PC-3 (cell line): ENCODE data around the gene MYH15. TPM values are rescaled to one million over a fixed set of nuclear protein-coding genes. Genes with fewer than 3 reads are reported as not detected.

Source experiments
- ATAC-seq: fragments of 200-7000 bp; cut with Tn5 transposase; 2 replicates; pipeline ENCODE4 v1.9.1; 2020; ENCODE audit warnings: mild to moderate bottlenecking, moderate library complexity
- BruUV-seq: library from RNA; stranded (reverse); fragments of 400-500 nt; replicated peaks from 2 replicates; lab custom pipeline; 2021; lab: Mats Ljungman, UMichigan
- CTCF ChIA-PET: fragments of 300-600 bp; sonication (Branson Sonifier 250); formaldehyde crosslinking; loops from one replicate; lab custom pipeline; 2022; ENCODE audit warnings: antibody characterized with exemption; lab: Charles Lee
- POLR2A ChIA-PET: fragments of 300-600 bp; sonication (Branson Sonifier 250); formaldehyde crosslinking; loops from one replicate; lab custom pipeline; 2022; ENCODE audit warnings: antibody characterized with exemption; ENCODE audit not compliant: unreplicated experiment; lab: Charles Lee
- DNase-seq: peaks from one replicate; pipeline ENCODE4 v3.0.0-alpha.2; 2015
- H2AFZ ChIP-seq: fragments of 300-600 bp; sonication (generic); 2 replicates; pipeline ENCODE4 v1.6.0; 2016; ENCODE audit warnings: antibody characterized with exemption, low read length
- H3F3A ChIP-seq: fragments of 300-600 bp; sonication (generic); one replicate; pipeline ENCODE4 v1.6.0; 2017; ENCODE audit warnings: antibody characterized with exemption, low read length, control low read depth, mild to moderate bottlenecking; ENCODE audit not compliant: unreplicated experiment
- H3K27ac ChIP-seq: fragments of 300-600 bp; sonication (generic); 2 replicates; pipeline ENCODE4 v1.5.1; 2016; ENCODE audit warnings: mild to moderate bottlenecking, low read length
- H3K27me3 ChIP-seq: fragments of 300-600 bp; sonication (generic); 2 replicates; pipeline ENCODE4 v1.6.1; 2016; ENCODE audit warnings: low read length, mixed read lengths
- H3K36me3 ChIP-seq: fragments of 300-600 bp; sonication (generic); 2 replicates; pipeline ENCODE4 v1.6.1; 2016; ENCODE audit warnings: low read depth, mixed run types, low read length, mixed read lengths
- H3K4me1 ChIP-seq: fragments of 300-600 bp; sonication (generic); 2 replicates; pipeline ENCODE4 v1.5.1; 2016; ENCODE audit warnings: low read length; ENCODE audit not compliant: insufficient read depth
- H3K4me2 ChIP-seq: fragments of 300-600 bp; sonication (generic); 2 replicates; pipeline ENCODE4 v1.6.0; 2016; ENCODE audit warnings: low read length
- H3K4me3 ChIP-seq: fragments of 300-600 bp; sonication (generic); 2 replicates; pipeline ENCODE4 v1.5.1; 2016; ENCODE audit warnings: mild to moderate bottlenecking, low read length, mixed read lengths
- H3K79me2 ChIP-seq: fragments of 300-600 bp; sonication (generic); 2 replicates; pipeline ENCODE4 v1.6.1; 2017; ENCODE audit warnings: low read length, mixed read lengths
- H3K9ac ChIP-seq: fragments of 300-600 bp; sonication (generic); 2 replicates; pipeline ENCODE4 v1.6.0; 2016; ENCODE audit warnings: mild to moderate bottlenecking, low read length
- H3K9me2 ChIP-seq: fragments of 300-600 bp; sonication (generic); replicated peaks from 2 replicates; pipeline ENCODE4 v1.6.1; 2016; ENCODE audit warnings: mixed run types, low read length, mixed read lengths
- H3K9me3 ChIP-seq: fragments of 300-600 bp; sonication (generic); 2 replicates; pipeline ENCODE4 v1.6.1; 2016; ENCODE audit warnings: low read length, mixed read lengths
- H4K20me1 ChIP-seq: fragments of 300-600 bp; sonication (generic); 2 replicates; pipeline ENCODE4 v1.6.1; 2016; ENCODE audit warnings: low read length, mixed read lengths
- EZH2 ChIP-seq: fragments of 300-600 bp; sonication (generic); IDR thresholded peaks from one replicate; pipeline ENCODE4 v1.6.1; 2017; ENCODE audit warnings: antibody characterized with exemption, mild to moderate bottlenecking, low read length; ENCODE audit not compliant: unreplicated experiment
- EZH2phosphoT487 ChIP-seq: fragments of 300-600 bp; sonication (generic); IDR thresholded peaks from 2 replicates; pipeline ENCODE4 v1.6.1; 2018; ENCODE audit warnings: mild to moderate bottlenecking, antibody characterized with exemption, low read length, borderline replicate concordance
- intact Hi-C: fragments of 100-400 bp; cut with micrococcal nuclease; formaldehyde crosslinking; loops from 2 replicates; pipeline ENCODE4 v1.9.0; 2023
- total RNA-seq: library from RNA; depleted of rRNA; stranded (reverse); fragments of >200 nt; gene quantifications from 2 replicates; pipeline ENCODE4 v1.2.3, GENCODE V29; 2014
- TF ChIP-seq, protein P1 (sequence below): fragments of 300-600 bp; sonication (generic); conservative IDR thresholded peaks from 2 replicates; pipeline ENCODE4 v1.5.1; 2017; ENCODE audit warnings: antibody characterized with exemption, low read depth, mild to moderate bottlenecking, low read length

The MYH15 gene
- total RNA-seq, 1 experiment from 2014 or later: 2.4 TPM

DNA sequence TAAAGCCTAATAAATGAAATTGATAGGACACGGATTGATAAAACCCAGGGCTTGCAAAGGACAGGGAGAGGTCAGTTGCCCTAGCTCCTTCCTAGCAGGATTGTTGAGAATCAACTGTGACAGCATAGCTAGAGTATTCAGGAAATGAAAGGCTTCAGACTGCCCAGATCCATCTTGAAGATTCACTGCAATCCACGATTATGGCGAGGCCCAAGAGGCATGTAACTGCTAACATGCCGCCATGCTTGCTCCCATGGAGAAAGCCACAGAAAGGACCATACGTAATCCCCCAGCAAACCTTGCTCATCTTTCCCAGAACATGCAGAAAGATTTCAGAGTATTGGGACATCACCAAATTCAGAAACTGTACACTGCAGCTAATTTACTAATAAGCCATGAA lies 41.3 kb downstream of the MYH15 start:
- Histone ChIP-seq H3K27me3 (no peaks in the 10 kb centered on the region), H3K27ac (no peak overlapping the region), H3F3A (peaks cover 7% of the 10 kb centered on the region), H3K9ac (no peak overlapping the region), H3K4me2 (no peak overlapping the region), H3K79me2 (no peaks in the 10 kb centered on the region), H3K36me3 (no peaks in the 10 kb centered on the region), H2AFZ (no peak overlapping the region; the same call in 1 of the 2 replicates), H3K4me1 (peaks cover 40% of the 10 kb centered on the region), H3K4me3 (no peak overlapping the region), H3K9me2 (no peaks in the 10 kb centered on the region), H3K9me3 (no peaks in the 10 kb centered on the region), H4K20me1 (no peaks in the 10 kb centered on the region)
- ATAC-seq: no peak
- ChIA-PET CTCF (no interaction called here), POLR2A (no interaction called here)
- DNase-seq: no peak
- BruUV-seq: no TSS peak
- intact Hi-C loops: no loop called here
- no peak for TF ChIP-seq EZH2phosphoT487
- TF ChIP-seq, protein P1, sequence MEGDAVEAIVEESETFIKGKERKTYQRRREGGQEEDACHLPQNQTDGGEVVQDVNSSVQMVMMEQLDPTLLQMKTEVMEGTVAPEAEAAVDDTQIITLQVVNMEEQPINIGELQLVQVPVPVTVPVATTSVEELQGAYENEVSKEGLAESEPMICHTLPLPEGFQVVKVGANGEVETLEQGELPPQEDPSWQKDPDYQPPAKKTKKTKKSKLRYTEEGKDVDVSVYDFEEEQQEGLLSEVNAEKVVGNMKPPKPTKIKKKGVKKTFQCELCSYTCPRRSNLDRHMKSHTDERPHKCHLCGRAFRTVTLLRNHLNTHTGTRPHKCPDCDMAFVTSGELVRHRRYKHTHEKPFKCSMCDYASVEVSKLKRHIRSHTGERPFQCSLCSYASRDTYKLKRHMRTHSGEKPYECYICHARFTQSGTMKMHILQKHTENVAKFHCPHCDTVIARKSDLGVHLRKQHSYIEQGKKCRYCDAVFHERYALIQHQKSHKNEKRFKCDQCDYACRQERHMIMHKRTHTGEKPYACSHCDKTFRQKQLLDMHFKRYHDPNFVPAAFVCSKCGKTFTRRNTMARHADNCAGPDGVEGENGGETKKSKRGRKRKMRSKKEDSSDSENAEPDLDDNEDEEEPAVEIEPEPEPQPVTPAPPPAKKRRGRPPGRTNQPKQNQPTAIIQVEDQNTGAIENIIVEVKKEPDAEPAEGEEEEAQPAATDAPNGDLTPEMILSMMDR: no peak
- no peak for TF ChIP-seq EZH2

DNA sequence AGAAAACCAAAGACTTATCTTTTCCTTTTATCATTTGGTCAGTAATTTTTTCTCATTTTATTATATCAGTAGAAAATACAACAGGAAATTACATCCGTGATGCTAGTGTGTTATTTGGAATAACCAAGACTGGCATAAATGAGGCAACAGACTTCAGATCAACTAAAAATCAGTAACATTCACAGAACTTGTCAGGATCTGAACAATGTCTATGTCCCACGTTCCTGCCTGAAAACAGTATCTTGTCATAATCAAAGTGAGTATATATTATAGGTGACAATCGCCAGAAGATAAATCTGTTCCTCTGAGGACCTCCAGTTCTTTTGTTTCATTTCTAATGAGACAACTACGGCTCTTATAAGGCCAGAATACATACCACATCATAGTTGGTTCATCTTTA lies 41.8 kb downstream of the MYH15 start:
- H4K20me1 ChIP-seq: no peaks in the 10 kb centered on the region
- peaks cover 7% of the 10 kb centered on the region for H3F3A ChIP-seq
- H3K4me3 ChIP-seq: no peak overlapping the region
- no peaks in the 10 kb centered on the region for H3K36me3 ChIP-seq
- CTCF ChIA-PET: no interaction called here
- intact Hi-C loops: no loop called here
- H3K27me3 ChIP-seq: no peaks in the 10 kb centered on the region
- H3K4me2 ChIP-seq: no peak overlapping the region
- peaks cover 35% of the 10 kb centered on the region for H3K4me1 ChIP-seq
- POLR2A ChIA-PET: no interaction called here
- H3K79me2 ChIP-seq: no peaks in the 10 kb centered on the region
- no peak overlapping the region for H3K27ac ChIP-seq
- H3K9ac ChIP-seq: no peak overlapping the region
- DNase-seq (no peak), ATAC-seq (no peak)
- H3K9me2 ChIP-seq: no peaks in the 10 kb centered on the region
- H2AFZ ChIP-seq: no peak overlapping the region; the same call in 1 of the 2 replicates
- TF ChIP-seq EZH2phosphoT487 (no peak), EZH2 (no peak)
- TF ChIP-seq, protein P1: no peak
- no peaks in the 10 kb centered on the region for H3K9me3 ChIP-seq
- BruUV-seq: no TSS peak

DNA sequence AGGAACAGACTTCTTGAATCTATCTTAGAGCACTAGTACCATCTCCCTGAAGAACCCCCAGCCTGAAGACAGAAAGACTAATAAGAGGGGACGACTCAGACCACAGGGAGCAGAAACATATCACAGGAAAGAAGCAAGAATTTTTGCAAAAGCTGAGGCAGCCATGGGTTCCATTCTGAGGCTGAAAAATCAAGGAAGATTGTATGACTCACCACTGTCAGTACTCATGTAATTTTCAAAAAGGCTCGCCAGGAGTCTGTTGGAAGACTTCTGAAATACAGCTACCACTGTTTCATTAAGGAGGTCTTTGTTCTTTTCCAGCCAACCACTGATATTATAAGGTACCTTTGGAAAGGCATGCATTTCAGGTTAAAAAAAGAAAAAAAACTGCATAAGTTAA lies 47.5 kb downstream of the MYH15 start:
- peak; percentile 31 for DNase-seq
- no TSS peak for BruUV-seq
- POLR2A ChIA-PET: no interaction called here
- H2AFZ ChIP-seq: no peak overlapping the region
- H3K4me3 ChIP-seq: no peak overlapping the region
- H3K9me2 ChIP-seq: no peaks in the 10 kb centered on the region
- intact Hi-C loops: no loop called here
- H3K36me3 ChIP-seq: no peaks in the 10 kb centered on the region
- CTCF ChIA-PET: interaction anchor here (0.7 kb wide), 1 partner anchor 26 kb away, joined by 3 read pairs; no protein-coding TSS in a partner anchor
- H3K9ac ChIP-seq: no peak overlapping the region
- ATAC-seq: no peak
- no peaks in the 10 kb centered on the region for H3K27me3 ChIP-seq
- no peak overlapping the region for H3K27ac ChIP-seq
- no peaks in the 10 kb centered on the region for H3K79me2 ChIP-seq
- H3K9me3 ChIP-seq: no peaks in the 10 kb centered on the region
- H3K4me1 ChIP-seq: peaks cover 22% of the 10 kb centered on the region
- no peak overlapping the region for H3K4me2 ChIP-seq
- no peaks in the 10 kb centered on the region for H3F3A ChIP-seq
- TF ChIP-seq, protein P1: no peak
- TF ChIP-seq EZH2phosphoT487: no peak
- no peak for TF ChIP-seq EZH2
- no peaks in the 10 kb centered on the region for H4K20me1 ChIP-seq
